NCI-H524 (cell line): ENCODE measurements around the gene ICA1.

Experiments used
- DNase-seq, 2 experiments: peaks; one replicate each; lab custom pipeline; 2025; lab: John Stamatoyannopoulos, UW

The ICA1 gene

GRCh38 chr7:8200717-8201116 is 61.2 kb downstream of the ICA1 start:
- DNase-seq: no peak

- no peak for DNase-seq
Observed at GRCh38 chr7:8200316-8200715, 61.7 kb downstream of the ICA1 start.

GRCh38 chr7:8197994-8198698 is 63.8 kb downstream of the ICA1 start:
- DNase-seq: no peak

GRCh38 chr7:8192897-8193296 is 69.1 kb downstream of the ICA1 start:
- DNase-seq: no peak

- peak; percentile 26 to 55 for DNase-seq
Observed at GRCh38 chr7:8190119-8190895, 71.7 kb downstream of the ICA1 start.

GRCh38 chr7:8189625-8190024 is 72.3 kb downstream of the ICA1 start:
- peak; percentile 76 to 93 for DNase-seq

GRCh38 chr7:8185926-8186683 is 75.9 kb downstream of the ICA1 start:
- no peak for DNase-seq

- peak in 1 of 2 experiments; percentile 12 for DNase-seq
Observed at GRCh38 chr7:8184221-8184620, 77.7 kb downstream of the ICA1 start.

GRCh38 chr7:8179486-8179885 is 82.5 kb downstream of the ICA1 start:
- no peak for DNase-seq

- no peak for DNase-seq
Observed at GRCh38 chr7:8178353-8178752, 83.6 kb downstream of the ICA1 start.

GRCh38 chr7:8177109-8177933 is 84.6 kb downstream of the ICA1 start:
- no peak for DNase-seq

GRCh38 chr7:8176370-8177081 is 85.4 kb downstream of the ICA1 start:
- DNase-seq: no peak

- DNase-seq: no peak
Observed at GRCh38 chr7:8175929-8176369, 86.0 kb downstream of the ICA1 start.

- DNase-seq: no peak
Observed at GRCh38 chr7:8172372-8173354, 89.3 kb downstream of the ICA1 start.

GRCh38 chr7:8169171-8169570 is 92.8 kb downstream of the ICA1 start:
- no peak for DNase-seq

- DNase-seq: no peak
Observed at GRCh38 chr7:8168336-8168735, 93.6 kb downstream of the ICA1 start.

- DNase-seq: no peak
Observed at GRCh38 chr7:8165150-8165549, 96.8 kb downstream of the ICA1 start.

GRCh38 chr7:8162181-8162580 is 99.8 kb downstream of the ICA1 start:
- DNase-seq: no peak

- no peak for DNase-seq
Observed at GRCh38 chr7:8161364-8161828, 100.6 kb downstream of the ICA1 start.
